Dendritic cell treated with granulocyte-macrophage colony-stimulating factor and Interleukin-4, amounts not matched to agents 40 ng/mL and 50 ng/mL, for 4 days (primary cell): ENCODE data around the gene UBAC2.
"Not testable (repeated sequence)": the region's sequence is repeated elsewhere in the genome, so short reads cannot be mapped to it uniquely, and the experiment has no call there.

Source experiments
- H3K27ac Mint-ChIP-seq: one replicate; pipeline ENCODE4 v1.8.0; 2022; ENCODE audit warnings: mild to moderate bottlenecking, mixed read lengths
- H3K27me3 Mint-ChIP-seq: one replicate; pipeline ENCODE4 v1.8.0; 2022; ENCODE audit warnings: mild to moderate bottlenecking, mixed read lengths
- H3K36me3 Mint-ChIP-seq: one replicate; pipeline ENCODE4 v1.8.0; 2022; ENCODE audit warnings: low read depth, mixed read lengths
- H3K4me1 Mint-ChIP-seq: one replicate; pipeline ENCODE4 v1.8.0; 2022; ENCODE audit warnings: low read depth, mixed read lengths
- H3K4me3 Mint-ChIP-seq: one replicate; pipeline ENCODE4 v1.8.0; 2022; ENCODE audit warnings: mild to moderate bottlenecking, moderate library complexity, mixed read lengths
- H3K9me3 Mint-ChIP-seq: one replicate; pipeline ENCODE4 v1.8.0; 2022; ENCODE audit warnings: mixed read lengths
- intact Hi-C: fragments of 100-400 bp; cut with micrococcal nuclease; formaldehyde crosslinking; loops from one replicate; pipeline ENCODE4 v1.15.0; 2022

The UBAC2 gene

DNA sequence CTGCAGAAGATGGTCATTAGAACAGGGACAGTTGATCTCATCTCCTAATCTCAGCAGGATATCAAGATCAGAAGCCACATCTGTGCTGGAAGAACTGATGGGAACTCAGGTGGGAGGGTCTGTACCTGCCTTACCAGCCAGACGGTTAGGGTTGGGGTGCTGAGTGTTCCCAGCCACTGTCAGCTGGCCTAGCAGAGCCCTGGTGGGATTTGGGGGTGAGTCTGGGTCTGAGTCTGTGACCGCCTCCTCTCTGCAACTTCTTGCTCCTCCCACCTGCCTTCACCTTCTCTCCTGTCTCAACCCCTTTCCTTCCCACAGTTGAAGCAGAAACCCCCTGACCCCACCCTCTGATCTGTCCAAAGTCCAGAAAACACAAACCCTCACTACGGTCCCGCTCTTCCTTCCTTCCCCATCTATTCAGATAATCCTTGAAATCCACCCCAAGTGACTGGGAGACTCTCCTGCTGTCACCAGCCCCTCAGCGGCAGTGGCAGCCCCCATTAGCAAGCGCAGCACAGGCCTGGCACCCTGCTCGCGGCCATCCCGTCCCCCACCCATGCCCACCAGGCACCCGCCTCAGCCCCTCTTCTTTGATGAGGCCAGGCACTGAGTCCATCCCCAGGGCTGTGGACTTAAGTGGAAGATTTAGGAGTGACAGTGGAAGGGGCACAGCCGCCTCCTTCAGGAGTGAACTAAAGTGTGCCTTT, 198.4 kb downstream of the UBAC2 start:
- H3K9me3 Mint-ChIP-seq = peaks cover 2% of the 10 kb centered on the region
- H3K27me3 Mint-ChIP-seq = peaks cover 10% of the 10 kb centered on the region
- H3K4me3 Mint-ChIP-seq = no peak overlapping the region
- H3K4me1 Mint-ChIP-seq = peaks cover 34% of the 10 kb centered on the region
- H3K36me3 Mint-ChIP-seq = peaks cover 1% of the 10 kb centered on the region
- H3K27ac Mint-ChIP-seq = peak overlapping the region; percentile 67
- intact Hi-C loops = no loop called here

DNA sequence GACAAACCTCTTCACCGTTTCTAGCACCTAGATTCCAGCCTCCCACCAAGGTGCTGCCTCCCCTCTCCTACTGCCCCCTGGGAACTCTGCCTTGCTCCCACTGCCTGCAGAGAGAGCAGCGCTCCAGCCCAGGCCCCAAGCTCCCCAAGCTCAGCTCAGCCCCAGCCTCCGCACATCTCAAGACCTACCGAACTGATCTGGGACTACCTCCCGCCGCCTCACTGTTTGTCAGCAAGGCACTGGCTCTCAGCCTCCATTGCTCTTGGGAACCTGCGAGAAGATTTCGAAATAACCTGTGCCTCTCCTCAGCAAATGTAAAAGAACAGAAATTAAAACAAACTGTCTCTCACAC, 198.9 kb downstream of the UBAC2 start:
- Mint-ChIP-seq H3K27ac (peak overlapping the region; percentile 67), H3K36me3 (no peaks in the 10 kb centered on the region), H3K27me3 (peaks cover 10% of the 10 kb centered on the region), H3K4me3 (no peak overlapping the region), H3K9me3 (no peaks in the 10 kb centered on the region), H3K4me1 (peaks cover 36% of the 10 kb centered on the region)
- intact Hi-C loops = no loop called here

DNA sequence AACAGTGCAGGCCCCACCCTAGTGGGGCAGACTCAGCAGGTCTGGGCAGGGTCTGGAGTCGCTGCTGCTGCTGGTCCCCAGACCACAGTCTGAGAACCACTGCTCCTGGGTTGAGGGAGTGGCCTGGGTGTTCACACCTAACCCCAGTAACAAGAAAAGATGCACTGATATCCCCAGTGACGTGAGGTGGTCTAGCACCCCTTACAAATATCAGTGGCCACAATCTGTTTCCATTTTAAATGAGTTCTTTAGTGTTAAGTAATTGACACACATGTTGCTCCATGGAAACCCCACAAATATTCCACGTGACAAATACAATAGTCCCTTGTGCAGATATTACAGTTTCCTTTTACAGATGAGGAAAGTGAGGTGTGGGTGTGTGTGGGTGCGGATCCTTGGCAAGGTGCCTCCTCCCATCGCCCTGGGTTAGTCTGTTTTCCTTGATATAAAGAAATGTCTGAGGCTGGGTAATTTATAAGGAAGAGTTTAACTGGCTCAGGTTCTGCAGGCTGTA, 202.9 kb downstream of the UBAC2 start:
- no peaks in the 10 kb centered on the region for H3K36me3 Mint-ChIP-seq
- H3K27ac Mint-ChIP-seq = peak overlapping the region; percentile 94
- no peak overlapping the region for H3K4me3 Mint-ChIP-seq
- H3K9me3 Mint-ChIP-seq = no peaks in the 10 kb centered on the region
- intact Hi-C loops = no loop called here
- H3K4me1 Mint-ChIP-seq = peaks cover 66% of the 10 kb centered on the region
- peaks cover 10% of the 10 kb centered on the region for H3K27me3 Mint-ChIP-seq

DNA sequence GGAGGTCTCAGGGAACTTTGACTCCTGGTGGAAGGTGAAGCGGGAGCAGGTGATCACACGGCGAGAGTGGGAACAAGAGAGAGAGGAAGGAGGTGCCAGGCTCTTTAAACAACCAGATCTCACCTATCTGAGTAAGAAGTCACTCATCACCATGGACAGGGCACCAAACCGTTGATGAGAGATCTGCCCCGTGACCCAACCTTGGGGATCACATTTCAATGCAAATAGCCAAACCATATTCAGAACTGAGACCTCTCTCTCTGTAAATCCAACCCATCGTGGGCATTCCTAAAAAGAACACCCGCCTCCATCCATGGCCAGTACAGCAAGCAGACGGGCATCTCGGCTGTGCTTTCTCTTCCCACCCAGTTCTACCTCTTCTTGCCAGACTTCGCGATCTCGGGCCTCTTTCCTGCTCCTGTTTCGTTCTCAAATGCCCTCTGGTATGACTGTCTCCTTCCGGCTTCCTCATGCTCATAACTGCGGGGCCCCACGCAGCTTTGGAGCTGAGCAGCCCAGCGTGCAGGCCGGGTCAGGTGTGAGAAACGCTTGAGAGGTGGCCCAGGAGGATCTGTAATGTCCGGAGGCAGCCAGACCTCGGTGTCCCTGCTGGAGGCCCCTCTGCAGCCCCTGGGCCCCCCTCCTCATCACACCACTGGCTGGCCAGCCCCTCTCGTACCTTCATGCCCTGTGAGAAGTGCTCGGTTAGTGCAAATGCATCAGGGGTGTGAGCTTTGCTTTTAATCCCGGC, 203.5 kb downstream of the UBAC2 start:
- H3K9me3 Mint-ChIP-seq = no peaks in the 10 kb centered on the region
- H3K4me3 Mint-ChIP-seq = no peak overlapping the region
- peaks cover 73% of the 10 kb centered on the region for H3K4me1 Mint-ChIP-seq
- no peaks in the 10 kb centered on the region for H3K36me3 Mint-ChIP-seq
- peaks cover 10% of the 10 kb centered on the region for H3K27me3 Mint-ChIP-seq
- intact Hi-C loops = no loop called here
- peak overlapping the region; percentile 94 for H3K27ac Mint-ChIP-seq

DNA sequence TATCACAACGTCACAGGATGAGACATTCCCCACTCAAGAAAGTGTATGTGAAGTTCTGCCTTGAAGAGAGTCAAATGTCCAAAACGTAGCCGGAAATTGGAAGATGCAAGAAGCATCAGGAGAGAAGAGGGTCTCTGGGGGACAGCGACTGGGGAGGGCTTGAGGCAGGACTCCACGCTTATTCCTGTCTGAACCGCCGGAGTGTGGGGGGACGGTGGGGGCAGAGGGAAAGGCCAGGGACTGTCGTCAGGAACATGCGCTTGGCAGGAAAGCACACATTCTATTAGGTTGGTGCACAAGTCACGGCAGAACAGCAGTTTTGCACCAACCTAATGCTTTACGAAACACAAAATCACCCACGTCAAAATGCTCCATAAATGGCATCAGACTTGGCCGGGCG, 205.3 kb downstream of the UBAC2 start:
- Mint-ChIP-seq H3K36me3 (no peaks in the 10 kb centered on the region), H3K4me1 (peaks cover 71% of the 10 kb centered on the region)
- intact Hi-C loops = loop anchor here (2.0 kb wide), 1 partner anchor 27 kb away; no protein-coding TSS in a partner anchor

DNA sequence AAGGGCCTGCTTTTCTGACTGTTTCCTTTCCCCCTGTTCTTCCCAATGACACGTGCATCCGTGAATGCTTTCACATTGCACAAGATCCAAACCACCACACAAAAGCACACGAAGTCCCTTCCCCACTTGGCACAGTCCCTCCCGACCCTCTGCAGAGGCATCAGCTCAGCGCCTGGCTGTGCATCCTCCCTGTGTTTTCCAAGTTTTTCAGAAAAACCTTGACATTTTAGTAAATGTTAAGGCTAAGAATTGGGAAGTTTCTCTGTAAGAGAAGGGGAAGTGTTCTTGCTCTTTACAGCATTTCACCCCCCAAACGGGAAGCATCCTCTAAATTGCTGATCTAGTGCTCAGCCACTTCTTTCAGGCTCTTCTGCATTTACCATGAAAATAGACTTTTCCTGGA, 206.1 kb downstream of the UBAC2 start:
- Mint-ChIP-seq H3K4me1 (peaks cover 73% of the 10 kb centered on the region), H3K27ac (peak overlapping the region; percentile 94), H3K36me3 (no peaks in the 10 kb centered on the region), H3K27me3 (peaks cover 2% of the 10 kb centered on the region), H3K9me3 (no peaks in the 10 kb centered on the region), H3K4me3 (peak overlapping the region; percentile 57)
- intact Hi-C loops = loop anchor here (2.0 kb wide), 1 partner anchor 26 kb away; no protein-coding TSS in a partner anchor

More for the DNA sequence above, 205.3 kb downstream of the UBAC2 start:
- Mint-ChIP-seq H3K27me3 (peaks cover 2% of the 10 kb centered on the region), H3K27ac (peak overlapping the region; percentile 94), H3K4me3 (peak overlapping the region; percentile 37), H3K9me3 (no peaks in the 10 kb centered on the region)

DNA sequence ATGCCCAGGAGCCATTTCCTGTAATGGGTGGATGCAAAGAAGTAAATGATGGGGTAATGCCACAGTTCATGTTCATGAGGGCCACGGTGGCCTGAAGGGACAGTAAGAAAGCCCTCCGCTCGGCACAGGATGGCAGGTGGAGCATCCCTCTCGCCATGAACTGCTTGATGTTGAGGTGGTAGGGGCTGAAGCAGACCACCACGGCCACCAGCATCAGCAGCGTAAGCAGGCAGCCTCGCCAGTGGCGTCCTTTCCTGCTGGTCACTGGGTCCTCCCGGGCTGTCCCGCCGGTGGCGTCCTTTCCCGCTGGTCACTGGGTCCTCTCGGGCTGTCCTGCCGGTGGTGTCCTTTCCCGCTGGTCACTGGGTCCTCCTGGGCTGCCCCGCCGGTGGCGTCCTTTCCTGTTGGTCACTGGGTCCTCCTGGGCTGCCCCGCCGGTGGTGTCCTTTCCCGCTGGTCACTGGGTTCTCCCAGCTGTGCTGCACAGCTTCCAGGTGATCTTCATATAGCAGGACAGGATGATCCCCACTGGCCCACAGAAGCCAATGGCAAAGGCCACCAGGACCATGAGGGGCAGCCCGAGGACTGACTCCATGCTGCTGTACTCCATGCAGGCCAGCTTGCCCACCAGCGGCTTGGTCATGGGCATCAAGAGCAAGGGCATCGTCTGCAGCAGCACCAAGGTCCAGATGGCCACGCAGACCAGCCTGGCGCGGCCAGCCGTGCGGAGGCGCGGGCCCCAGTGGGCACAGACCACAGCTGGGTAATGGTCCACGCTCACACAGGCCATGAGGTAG, 207.4 kb downstream of the UBAC2 start:
- Mint-ChIP-seq H3K36me3 (no peaks in the 10 kb centered on the region), H3K9me3 (no peaks in the 10 kb centered on the region), H3K4me1 (peaks cover 73% of the 10 kb centered on the region), H3K27me3 (peaks cover 2% of the 10 kb centered on the region), H3K4me3 (no peak overlapping the region), H3K27ac (peak overlapping the region; percentile 94)
- intact Hi-C loops = loop anchor here (2.0 kb wide), 1 partner anchor 25 kb away; no protein-coding TSS in a partner anchor

DNA sequence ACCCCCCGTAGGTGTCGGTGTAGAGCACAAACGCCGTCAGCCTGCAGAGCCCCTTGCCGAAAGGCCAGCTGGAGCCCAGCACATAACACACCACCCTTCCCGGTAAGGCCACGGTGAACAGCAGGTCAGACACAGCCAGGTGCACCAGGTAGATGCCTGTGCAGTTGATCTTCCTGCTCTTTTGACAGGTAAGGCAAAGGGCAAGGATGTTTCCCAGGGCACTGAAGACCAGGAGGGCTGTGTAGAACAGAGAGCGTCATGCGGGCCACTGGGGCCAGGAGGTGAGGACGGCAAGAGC, 208.0 kb downstream of the UBAC2 start:
- Mint-ChIP-seq H3K4me3 (no peak overlapping the region), H3K9me3 (no peaks in the 10 kb centered on the region), H3K27ac (peak overlapping the region; percentile 94), H3K4me1 (peaks cover 68% of the 10 kb centered on the region), H3K36me3 (no peaks in the 10 kb centered on the region), H3K27me3 (peaks cover 2% of the 10 kb centered on the region)
- intact Hi-C loops = no loop called here

DNA sequence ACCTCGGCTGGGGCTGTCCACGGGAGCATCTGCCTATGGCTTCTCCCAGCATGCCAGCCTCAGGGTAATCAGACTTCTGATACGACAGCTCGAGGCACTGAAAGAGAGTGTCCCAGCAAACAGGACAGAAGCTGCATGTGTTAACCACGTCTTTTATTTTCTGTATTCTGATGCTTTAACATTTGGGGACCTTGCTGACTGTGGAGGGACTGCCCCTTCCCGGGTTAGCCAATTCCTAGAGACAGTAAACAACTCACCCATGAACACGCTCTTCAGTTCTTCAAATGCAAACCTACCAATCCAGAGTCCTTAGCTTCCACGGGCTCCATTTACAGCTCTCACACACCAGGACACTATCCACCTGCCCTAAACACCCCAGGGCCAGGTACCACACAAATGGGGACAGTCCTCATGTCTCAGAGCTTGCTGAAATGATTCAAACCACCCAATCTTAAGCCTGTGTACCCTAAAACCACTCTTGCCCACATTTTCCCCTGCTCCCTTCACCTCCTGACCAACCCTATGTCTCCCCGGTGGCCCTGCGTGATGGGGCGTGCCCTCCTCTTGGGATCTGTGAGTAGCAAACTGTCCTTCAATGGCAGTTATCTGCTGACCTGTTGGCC, 208.9 kb downstream of the UBAC2 start:
- H3K9me3 Mint-ChIP-seq, H3K36me3 Mint-ChIP-seq, H3K27me3 Mint-ChIP-seq, H3K4me3 Mint-ChIP-seq, intact Hi-C loops: not testable (repeated sequence)
- Mint-ChIP-seq H3K4me1 (peaks cover 59% of the 10 kb centered on the region), H3K27ac (peak overlapping the region; percentile 94)

DNA sequence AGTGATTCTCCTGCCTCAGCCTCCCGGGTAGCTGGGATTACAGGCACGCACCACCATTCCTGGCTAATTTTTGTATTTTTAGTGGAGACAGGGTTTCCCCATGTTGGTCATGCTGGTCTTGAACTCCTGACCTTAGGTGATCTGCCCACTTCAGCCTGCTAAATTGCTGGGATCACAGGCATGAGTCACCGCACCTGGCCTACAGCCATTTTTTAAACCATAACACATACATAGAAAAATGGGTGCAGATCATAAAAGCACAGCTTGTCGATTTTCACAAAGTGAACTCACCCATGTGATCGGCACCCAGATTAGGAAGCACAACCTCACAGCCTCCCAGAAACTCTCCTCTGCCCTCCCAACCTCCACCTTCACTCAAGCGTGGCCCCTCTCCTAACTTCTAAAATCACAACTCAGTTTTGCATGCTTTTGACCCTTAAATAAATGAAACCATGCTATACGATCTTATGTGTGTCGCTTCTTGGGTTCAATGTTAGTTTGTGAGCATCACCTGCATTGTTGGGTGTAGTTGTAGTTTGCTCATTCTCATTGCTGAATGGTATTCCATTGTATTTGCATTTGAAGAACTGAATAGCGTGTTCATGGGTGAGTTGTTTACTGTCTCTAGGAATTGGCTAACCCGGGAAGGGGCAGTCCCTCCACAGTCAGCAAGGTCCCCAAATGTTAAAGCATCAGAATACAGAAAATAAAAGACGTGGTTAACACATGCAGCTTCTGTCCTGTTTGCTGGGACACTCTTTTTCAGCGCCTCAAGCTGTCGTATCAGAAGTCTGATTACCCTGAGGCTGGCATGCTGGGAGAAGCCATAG, 210.2 kb downstream of the UBAC2 start:
- Mint-ChIP-seq H3K4me1 (peaks cover 47% of the 10 kb centered on the region), H3K27ac (peak overlapping the region; percentile 58)
- H3K9me3 Mint-ChIP-seq, H3K36me3 Mint-ChIP-seq, H3K27me3 Mint-ChIP-seq, H3K4me3 Mint-ChIP-seq, intact Hi-C loops: not testable (repeated sequence)

DNA sequence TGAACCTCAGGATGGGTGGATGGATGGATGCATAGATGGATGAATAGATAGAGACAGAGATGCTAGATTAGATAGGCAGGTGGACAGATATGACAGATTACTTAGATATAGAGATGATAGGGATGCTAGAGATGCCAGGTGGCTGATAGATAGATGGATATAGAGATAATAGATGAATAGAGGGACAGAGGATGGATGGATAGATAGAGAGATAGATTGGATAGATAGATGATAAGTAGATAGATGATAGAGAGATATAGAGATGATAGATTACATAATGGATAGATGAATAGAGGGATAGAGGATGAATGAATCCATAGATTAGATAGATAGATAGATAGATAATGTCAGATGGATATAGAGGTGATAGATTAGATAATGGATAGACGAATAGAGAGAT, 212.2 kb downstream of the UBAC2 start:
- no peak overlapping the region for H3K4me3 Mint-ChIP-seq
- no peaks in the 10 kb centered on the region for H3K9me3 Mint-ChIP-seq
- no peak overlapping the region for H3K27ac Mint-ChIP-seq
- H3K36me3 Mint-ChIP-seq = no peaks in the 10 kb centered on the region
- intact Hi-C loops = no loop called here
- H3K27me3 Mint-ChIP-seq = peaks cover 8% of the 10 kb centered on the region
- peaks cover 27% of the 10 kb centered on the region for H3K4me1 Mint-ChIP-seq

DNA sequence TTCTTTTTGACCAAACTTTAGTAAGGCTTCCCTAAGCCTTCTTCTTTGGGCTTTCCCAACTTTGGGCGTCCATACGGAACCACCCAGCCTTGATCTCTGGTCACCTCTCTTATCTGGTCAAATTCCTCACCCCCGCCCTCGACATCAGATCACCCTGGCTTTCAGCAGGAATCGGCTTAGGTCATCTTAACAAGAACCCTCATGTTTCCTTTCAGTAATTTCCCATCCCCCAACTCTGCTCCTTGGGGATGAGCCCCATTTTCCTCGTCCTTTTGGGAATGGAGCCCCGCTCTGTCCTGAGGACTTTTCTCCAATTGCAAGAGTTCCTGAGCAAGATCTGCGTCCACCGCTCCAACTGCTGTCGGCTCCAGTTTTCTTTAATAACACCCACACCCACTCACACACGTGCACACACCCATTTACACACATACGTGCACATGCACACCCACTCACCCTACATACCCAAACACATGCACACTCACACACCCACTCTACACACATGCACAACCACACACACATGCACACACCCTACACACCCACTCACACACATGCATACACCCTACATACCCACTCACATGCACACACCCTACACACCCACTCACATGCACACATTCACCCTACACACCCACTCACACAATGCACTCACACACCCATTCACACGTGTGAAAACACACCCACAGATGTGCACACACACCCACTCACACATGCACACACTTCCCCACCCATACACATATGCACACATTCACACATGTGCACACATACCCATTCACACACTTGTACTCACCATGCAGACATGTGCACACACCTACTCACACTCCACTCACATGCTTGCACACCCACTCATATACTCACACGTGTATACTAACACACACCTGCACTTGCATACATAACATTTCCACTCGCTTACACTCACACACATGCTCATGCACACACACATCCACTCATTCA, 213.7 kb downstream of the UBAC2 start:
- H3K4me1 Mint-ChIP-seq = peaks cover 13% of the 10 kb centered on the region
- peaks cover 10% of the 10 kb centered on the region for H3K27me3 Mint-ChIP-seq
- intact Hi-C loops = no loop called here
- H3K9me3 Mint-ChIP-seq = no peaks in the 10 kb centered on the region
- H3K27ac Mint-ChIP-seq = no peak overlapping the region
- no peaks in the 10 kb centered on the region for H3K36me3 Mint-ChIP-seq
- no peak overlapping the region for H3K4me3 Mint-ChIP-seq
